ENCODE results near the gene MTF1.
"Not testable (repeated sequence)": the region's sequence is repeated elsewhere in the genome, so short reads cannot be mapped to it uniquely, and the experiment has no call there.

The MTF1 gene

DNA sequence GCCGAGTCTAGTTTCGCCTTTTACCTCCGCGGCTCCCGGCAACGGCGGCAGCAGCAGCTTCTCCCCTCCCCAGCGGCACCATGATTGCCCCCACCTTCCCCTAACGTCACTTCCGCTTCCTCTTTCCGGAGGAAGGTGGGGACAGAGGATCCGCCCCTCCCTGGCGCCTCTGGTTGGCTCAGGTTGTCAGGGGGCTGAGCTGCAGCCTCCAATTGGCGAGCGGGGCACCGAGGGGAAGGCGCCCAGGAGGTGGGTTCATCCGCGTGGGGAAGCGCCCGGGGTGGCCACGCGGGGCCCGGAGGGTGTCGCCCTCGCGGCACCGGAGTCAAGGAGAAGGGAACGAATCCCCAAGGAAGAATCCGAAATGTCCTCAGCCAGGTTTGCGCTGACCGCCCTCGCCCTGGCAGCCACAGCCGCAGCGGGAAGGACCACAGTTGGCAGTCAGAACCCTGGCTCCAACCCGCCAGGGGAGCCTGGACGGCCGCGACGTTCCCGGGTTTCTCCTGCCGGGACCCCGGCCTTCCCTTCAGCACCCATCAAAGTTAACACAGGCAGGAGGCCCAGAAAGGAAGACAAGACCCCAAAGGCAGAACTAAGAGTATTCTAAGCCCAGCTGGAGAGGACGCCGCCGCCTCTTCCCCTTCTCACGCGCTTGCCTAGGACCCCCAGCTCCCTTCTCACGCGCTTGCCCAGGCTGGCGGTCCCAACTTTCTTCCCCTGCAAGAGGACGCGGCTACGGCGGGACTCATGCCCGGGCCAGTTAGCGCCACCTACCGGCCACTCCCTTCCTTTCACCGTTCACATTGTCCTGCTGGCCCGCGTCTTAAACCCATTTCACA is at the start of gene MTF1:
Gene MTF1 (minus strand): TSS at position 86 of the 839 bp plus-strand sequence. CDS start 1,934 bp downstream, outside the sequence.
- DNase-seq, result peak; percentile 100

GRCh38 chr1:37908531-37908930 is 49.1 kb upstream of the MTF1 start:
- DNase-seq, result not testable (repeated sequence)

DNA sequence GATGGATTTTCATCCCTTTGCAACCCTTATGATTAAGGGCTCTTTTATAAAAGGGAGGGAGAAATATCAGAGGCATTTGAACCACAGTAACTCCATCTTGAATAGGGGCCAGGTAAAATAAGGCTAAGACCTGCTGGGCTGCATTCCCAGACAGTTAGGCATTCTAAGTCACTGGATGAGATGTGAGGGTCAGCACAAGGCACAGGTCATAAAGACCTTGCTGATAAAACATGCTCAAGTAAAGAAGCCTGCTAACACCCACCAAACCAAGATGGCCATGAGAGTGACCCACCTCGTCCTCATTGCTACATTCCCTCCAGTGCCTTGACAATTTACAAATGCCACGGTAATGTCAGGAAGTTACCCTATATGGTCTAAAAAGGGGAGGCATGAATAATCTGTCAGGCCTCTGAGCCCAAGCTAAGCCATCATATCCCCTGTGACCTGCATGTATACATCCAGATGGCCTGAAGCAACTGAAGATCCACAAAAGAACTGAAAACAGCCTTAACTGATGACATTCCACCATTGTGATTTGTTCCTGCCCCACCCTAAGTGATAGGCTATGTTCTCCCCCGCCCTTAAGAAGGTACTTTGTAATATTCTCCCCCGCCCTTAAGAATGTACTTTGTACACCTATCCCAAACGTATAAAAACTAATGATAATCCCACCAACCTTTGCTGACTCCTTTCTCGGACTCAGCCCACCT is 48.2 kb upstream of the MTF1 start:
- not testable (repeated sequence) for DNase-seq

DNA sequence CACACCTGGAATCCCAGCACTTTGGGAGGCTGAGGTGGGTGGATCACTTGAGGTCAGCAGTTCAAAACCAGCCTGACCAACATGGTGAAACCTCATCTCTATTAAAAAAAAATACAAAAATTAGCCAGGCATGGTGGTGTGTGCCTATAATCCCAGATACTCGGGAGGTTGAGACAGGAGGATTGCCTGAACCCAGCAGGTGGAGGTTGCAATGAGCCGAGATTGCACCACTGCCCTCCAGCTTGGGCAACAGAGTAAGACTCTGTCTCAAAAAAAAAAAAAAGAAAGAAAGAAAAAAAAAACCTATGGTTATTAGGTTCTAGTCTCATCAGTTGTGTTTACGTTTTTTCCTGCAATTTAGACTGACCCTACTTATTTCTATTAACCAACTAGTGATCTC is 47.2 kb upstream of the MTF1 start:
- not testable (repeated sequence) for DNase-seq

GRCh38 chr1:37905727-37906126 is 46.3 kb upstream of the MTF1 start:
- no peak for DNase-seq

GRCh38 chr1:37903921-37904320 is 44.5 kb upstream of the MTF1 start:
- DNase-seq, result not testable (repeated sequence)

GRCh38 chr1:37902983-37903382 is 43.6 kb upstream of the MTF1 start:
- DNase-seq, result no peak

DNA sequence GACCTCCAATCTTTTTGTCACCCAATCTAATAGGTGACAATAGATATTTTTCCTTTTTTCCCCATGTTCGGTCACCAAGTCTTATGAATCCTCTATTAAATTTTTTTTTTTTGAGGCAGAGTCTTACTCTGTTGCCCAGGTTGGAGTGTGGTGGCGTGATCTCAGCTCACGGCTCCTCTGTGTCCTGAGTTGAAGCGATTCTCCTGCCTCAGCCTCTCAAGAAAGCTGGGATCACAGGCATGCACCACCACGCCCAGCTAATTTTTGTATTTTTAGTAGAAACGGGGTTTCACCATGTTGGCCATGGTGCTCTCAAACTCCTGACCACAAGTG is 42.5 kb upstream of the MTF1 start:
- DNase-seq, result no peak

DNA sequence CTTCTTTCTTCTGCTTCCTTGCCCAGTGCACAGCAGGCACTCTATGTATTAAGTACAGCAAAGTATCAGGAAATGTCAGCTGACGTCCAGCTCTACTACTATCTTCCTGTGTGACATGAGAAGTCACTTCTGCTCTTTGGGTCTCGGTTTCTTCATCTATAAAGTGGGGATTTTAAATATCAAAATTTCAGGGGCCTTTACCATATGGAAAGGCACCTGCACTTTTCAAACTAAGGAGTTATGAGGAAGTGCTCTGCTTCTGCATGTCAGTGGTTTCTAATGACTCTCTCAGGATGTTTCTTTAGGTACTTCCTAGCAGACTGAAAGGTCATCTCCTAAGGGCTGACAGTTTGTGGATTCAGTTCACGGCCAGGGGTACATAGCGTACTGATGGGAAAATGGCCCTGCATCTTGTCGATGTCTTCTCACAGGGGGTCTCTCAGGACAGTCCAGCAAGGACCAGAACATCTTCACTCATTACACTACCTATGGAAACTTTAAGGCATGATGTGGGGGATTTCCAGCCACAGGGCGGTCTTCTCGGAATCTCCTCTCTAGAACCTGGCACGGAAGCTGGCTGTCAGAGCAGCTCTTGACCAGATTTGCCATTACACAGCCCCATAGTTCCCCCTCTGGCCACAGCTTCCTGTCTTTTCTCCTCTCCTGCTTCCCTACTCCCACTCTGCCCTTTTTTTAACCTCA is 42.0 kb upstream of the MTF1 start:
- no peak for DNase-seq

GRCh38 chr1:37897563-37897962 is 38.2 kb upstream of the MTF1 start:
- DNase-seq, result not testable (repeated sequence)

DNA sequence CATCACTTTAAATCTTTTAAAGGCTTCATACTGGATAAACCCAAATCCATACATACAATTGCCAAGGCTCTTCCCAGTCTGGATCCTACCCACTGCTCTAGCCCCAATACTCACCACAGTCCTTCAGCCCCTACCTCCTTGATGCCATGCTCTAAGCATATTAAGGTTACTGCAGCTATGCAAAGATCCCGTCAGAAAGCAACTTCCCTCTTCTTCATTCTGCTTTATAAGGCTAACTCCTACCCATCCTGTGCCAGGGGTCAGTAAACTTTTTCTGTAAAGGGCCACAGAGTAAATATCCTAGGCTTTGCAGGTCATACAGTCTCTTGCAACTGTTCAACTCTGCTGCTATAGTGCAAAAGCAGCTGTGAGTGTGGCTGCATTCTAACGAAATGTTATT is 34.3 kb upstream of the MTF1 start:
- DNase-seq, result no peak

DNA sequence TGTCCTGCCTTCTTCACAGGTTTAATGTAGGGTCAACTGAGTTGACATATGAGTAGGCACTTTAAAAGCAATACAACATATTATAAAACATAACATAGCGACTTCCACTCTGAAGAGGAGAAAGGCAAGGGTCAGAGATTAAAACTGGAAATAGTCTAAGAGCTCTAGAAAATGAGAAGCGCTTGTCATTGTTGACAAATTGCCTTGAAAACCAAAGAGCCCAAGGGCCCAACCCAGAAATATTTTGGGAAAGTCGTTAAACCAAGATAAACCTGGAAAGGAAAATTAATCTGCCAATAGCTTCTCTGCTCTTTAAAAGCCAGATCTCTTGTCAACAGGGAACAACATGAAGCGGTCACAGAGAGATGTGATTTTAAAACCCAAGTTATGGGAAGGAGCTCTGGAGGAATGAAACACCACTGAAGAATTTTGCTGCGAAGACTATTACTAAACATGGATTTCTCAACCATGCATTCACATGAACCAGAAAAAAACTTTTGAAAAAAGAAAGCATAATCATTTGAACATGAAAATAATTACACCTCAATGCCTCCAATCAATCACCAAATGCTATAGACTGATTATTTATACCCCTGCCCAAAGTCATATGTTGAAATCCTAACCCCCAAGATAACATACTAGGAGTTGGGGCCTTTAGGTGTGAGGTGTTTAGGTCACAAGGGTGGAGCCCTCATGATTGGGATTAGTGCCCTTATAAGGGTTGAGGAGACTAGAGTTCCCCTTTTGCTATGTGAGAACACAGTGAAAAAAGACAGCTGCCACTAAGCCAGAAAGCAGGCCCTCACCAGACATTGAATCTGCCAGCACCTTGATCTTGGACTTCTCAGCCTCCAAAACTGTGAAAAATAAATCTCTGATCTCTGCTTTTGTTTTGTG is 33.0 kb upstream of the MTF1 start:
- DNase-seq, result no peak

DNA sequence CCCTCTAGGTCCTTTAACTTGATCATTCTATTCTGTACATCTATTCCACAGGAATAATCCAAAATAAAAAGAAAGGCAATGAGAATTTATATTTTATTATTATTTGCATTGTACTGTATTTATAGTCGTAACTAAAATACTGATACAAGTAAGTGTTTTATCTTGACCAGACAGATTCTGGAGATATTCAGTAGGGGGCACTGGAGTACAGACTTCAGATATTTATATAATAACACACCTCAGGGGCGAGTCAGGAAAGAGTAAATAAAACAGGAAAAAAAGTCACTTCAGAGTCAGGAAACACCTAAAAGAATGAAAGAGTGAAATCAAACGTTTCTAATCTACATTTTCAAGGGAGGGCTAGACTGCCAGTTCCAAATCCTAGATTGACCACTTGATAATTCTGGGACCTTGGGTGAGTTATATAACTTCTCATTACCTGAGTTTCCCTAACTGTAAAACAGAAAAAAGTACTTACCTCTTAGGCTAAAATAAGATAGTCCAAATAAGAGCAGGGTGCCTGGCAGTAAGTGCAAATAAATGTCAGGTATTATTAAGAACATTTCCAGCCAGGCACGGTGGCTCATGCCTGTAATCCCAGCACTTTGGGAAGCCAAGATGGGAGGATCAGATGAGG is 31.1 kb upstream of the MTF1 start:
- DNase-seq, result peak; percentile 67

GRCh38 chr1:37888022-37888700 is 28.8 kb upstream of the MTF1 start:
- DNase-seq, result no peak

DNA sequence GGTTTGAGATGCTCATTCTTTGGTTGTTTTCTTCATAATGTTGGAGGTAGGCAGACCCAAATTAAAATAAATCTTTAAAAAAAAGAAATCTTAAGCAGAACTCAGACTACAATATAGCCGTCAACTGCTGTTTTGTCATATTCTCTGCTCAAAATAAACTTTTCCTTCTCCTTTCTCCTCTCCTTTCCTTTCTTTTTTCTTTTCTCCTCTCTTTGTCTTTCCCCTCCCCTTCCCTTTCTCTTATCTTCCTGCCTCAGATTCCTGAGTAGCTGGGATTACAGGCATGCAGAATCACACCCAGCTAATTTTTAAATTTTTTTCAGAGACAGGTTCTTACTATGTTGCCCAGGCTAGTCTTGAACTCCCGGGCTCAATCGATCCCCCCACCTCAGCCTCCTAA is 24.8 kb upstream of the MTF1 start:
- no peak for DNase-seq

- no peak for DNase-seq
These were observed 24.3 kb upstream of the MTF1 start for GRCh38 chr1:37883671-37884070.

DNA sequence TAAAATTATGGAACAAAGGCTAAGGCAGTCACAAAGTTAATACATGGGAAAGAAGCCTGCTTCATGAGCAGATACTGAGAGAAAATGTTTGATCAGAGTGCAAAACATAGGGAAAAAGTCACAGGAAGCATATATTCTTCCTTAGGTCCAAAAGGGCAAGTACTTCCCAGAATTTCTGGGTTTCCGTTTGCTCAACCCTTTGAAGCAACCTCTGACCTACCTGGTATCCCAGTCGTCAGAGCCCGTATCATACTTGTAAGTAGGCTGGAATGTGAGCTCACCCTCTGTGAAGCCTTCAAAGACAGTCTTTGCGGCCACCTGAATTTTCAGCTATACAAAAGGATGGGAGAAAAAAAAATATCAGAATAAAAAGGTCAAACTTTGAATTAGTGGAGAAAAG is 20.5 kb upstream of the MTF1 start:
- no peak for DNase-seq

DNA sequence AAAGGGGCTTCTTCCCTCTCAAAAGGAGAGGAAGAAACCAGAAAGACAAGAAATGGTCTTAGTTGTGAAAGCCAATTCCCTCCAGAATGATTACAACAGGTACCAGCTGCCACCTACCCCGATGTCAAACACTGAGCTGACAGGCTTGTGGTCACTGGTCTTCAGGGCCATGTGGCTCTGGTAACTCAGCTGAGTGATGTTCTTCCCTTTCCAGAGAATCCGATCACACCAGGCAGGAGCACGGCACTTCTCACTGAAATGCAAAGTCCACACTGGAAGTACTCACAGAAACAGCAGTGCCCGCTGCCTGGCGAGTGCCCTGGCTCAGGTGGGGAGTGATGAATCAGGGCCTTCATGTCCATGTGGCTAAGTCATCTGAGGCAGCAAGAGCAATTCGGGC is 18.7 kb upstream of the MTF1 start:
- DNase-seq, result no peak

DNA sequence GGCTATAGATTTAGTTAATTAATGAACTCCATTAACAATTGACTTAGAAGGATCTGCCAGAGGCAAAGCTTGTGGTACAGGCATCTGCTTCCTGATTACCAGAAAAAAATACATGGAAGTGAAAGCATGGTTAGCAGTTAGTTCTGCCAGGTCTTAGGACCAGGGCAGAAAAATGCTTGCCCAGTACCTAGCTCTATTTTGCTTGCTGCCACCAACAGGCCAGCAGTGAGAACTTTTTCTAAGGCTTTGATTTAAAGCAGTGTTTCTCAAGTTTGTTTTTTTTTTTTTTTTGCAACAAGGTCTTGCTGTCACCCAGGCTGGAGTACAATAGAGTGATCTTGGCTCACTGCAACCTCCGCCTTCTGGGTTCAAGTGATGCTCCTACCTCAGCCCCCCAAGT is 16.4 kb upstream of the MTF1 start:
- no peak for DNase-seq

GRCh38 chr1:37872692-37873091 is 13.3 kb upstream of the MTF1 start:
- DNase-seq, result no peak

DNA sequence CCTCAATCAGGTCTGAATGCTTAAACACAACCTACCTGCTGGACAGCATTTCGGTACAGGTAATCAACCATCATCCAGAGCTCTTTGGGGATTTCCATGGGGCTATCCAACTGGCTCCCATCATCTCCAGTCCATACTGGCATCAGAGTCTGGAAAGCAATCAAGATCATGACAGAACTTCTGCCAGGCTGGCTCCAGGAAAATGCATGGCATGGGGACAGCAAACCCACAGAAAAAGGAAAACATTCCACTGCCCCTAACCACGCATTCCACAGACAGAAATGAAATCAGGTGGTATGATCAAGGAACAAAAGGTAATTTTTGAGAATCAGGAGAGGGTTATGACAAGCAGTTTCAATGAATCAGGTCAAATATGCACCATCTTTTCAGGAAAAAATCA is 9.1 kb upstream of the MTF1 start:
- no peak for DNase-seq

DNA sequence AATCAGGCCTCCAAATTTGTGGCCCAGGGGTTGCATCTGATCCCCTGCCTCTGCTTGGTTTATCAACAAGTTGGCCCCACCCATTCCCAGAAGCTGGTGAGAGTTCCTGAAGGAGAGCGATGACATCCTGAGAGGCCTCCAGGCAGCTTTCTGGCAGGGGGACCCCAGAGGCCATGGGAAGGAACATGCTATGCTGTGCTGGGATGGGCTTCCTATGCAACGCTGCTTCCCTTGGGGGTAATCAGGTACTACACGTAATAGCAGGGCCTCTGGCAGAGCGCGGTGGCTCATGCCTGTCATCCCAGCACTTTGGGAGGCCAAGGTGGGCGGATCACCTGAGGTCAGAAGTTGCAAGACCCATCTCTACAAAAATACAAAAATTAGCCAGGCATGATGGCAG is 8.4 kb upstream of the MTF1 start:
- no peak for DNase-seq
